Naive thymus-derived CD8-positive, alpha-beta T cell (primary cell): ENCODE results near the gene NELL1. TPM values are rescaled to one million over a fixed set of nuclear protein-coding genes. Genes with fewer than 3 reads are reported as not detected.

ENCODE experiments used
- ATAC-seq, 2 donors: fragments of 150-1000 bp; cut with Tn5 transposase in 1 of 2; sonication (Bioruptor Pico), chemical (Tn5 transposase) in 1 of 2; 1 replicate in 1 of 2; 2 replicates in 1 of 2; pipeline ENCODE4 v1.10.0; 2021; ENCODE audit warnings: mild to moderate bottlenecking in 2 of 2, moderate library complexity in 2 of 2
- POLR2A ChIA-PET: fragments of 350-600 bp; sonication (Branson Sonifier 250); formaldehyde crosslinking; loops from one replicate; lab custom pipeline; 2021; ENCODE audit warnings: antibody characterized with exemption; lab: Charles Lee
- DNase-seq, 10 donors: peaks; one replicate each; pipeline versions ENCODE4 v3.0.0 to v3.0.0-alpha.2; 2020 to 2022
- H3K27ac Mint-ChIP-seq, 10 donors: one replicate each; pipeline ENCODE4 v1.8.0; 2020 to 2022; ENCODE audit warnings: mild to moderate bottlenecking in 10 of 10, mixed read lengths in 10 of 10, moderate library complexity in 4 of 10, inconsistent platforms in 1 of 10
- H3K27me3 Mint-ChIP-seq, 5 donors: one replicate each; pipeline ENCODE4 v1.8.0; 2021 to 2022; ENCODE audit warnings: mixed read lengths in 5 of 5
- H3K36me3 Mint-ChIP-seq, 3 donors: one replicate each; pipeline ENCODE4 v1.8.0; 2020 to 2022; ENCODE audit warnings: mixed read lengths in 3 of 3, mild to moderate bottlenecking in 2 of 3, inconsistent platforms in 1 of 3
- H3K4me1 Mint-ChIP-seq, 4 donors: one replicate each; pipeline ENCODE4 v1.8.0; 2021 to 2022; ENCODE audit warnings: mixed read lengths in 4 of 4
- H3K4me3 Mint-ChIP-seq, 10 donors: one replicate each; pipeline ENCODE4 v1.8.0; 2020 to 2022; ENCODE audit warnings: mild to moderate bottlenecking in 10 of 10, mixed read lengths in 10 of 10, moderate library complexity in 6 of 10, inconsistent platforms in 1 of 10
- H3K9me3 Mint-ChIP-seq, 9 donors: one replicate each; pipeline ENCODE4 v1.8.0; 2020 to 2022; ENCODE audit warnings: mixed read lengths in 9 of 9, mild to moderate bottlenecking in 3 of 9, inconsistent platforms in 1 of 9, moderate library complexity in 1 of 9
- polyA plus RNA-seq, 3 donors: library from polyadenylated mRNA; unstranded; fragments of 300-500 nt; fragmentation: Illumina TruSeq; gene quantifications; one replicate each; pipeline ENCODE4 v1.2.3, GENCODE V29; 2021
- total RNA-seq, 8 experiments: library from RNA in 2 of 8; stranded (reverse) in 2 of 8; gene quantifications; one replicate each; pipeline ENCODE4 v1.2.3 and lab custom pipeline; 2021 to 2026

Gene NELL1
- total and polyA plus RNA-seq, 5 experiments from 2014 or later = not detected

DNA sequence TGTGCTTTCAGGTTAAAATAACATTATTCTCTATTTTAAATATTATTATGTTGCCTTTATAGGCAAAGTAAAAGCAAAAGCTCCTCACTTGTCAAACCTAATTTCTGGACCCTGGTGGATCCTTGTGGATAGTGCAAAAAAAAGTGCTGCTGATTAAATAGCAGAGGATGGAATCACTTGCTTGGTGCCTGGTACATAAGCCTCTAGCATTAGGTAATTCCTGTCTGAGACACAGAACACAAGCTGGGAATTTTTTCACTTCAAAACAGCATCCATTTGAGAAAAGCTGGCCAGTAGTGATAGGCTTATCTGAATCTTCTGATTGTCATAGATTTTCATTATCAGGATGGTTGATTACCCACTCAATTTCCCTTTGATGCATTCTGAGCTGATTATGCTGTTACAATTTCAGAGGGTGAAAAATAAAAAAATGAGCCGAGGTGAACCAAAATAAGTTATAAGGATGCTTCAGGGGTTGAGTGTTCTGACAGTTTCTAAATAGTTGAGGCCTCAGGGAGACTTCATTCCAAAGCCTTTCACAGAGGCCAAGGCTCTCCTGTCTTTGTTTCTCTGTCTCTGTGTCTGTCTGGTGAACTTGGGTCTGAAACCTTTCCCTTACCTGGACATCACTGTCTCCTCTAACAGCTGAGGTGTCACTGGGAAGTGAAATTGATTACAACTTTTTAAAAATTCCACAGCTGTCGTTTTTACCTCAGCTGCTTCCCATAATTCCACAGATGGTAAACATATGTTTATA lies 242.9 kb downstream of the NELL1 start:
- Mint-ChIP-seq H3K36me3 (no peaks in the 10 kb centered on the region), H3K4me1 (no peaks in the 10 kb centered on the region), H3K4me3 (no peak overlapping the region), H3K27ac (no peak overlapping the region), H3K27me3 (peaks cover 0 to 3% (median 0%) of the 10 kb centered on the region in 5 donors), H3K9me3 (peaks cover 0 to 8% (median 0%) of the 10 kb centered on the region in 9 donors)
- ATAC-seq (no peak), DNase-seq (no peak)
- POLR2A ChIA-PET = no interaction called here

DNA sequence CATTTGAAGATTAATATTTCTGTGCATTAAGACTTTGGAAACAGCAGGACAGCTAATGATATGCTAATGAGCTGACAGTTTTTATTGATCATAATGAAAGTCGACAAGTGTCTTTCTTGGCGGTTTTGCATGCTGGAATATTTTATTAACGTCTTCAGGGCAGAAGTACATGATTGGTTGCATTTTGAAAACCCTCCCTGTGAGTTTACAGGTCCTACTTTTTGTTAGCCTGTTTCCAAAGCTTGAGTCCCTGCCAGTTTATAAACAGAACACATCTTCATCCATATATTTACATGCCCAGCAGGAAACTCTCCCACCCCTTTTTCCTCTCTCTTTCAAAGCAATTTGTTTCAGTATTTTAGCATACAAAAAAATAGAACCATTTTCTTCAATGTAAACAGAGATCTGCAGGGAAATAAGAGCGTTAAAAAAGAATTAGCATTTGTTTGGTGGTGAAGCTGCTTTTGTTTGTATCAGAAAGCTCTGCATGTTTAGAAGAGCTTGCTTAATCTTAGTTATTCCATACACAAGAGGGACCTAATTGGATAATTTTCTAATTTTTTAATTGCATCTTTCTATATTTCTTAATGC lies 243.6 kb downstream of the NELL1 start:
- H3K9me3 Mint-ChIP-seq = peaks cover 0 to 4% (median 0%) of the 10 kb centered on the region in 9 donors
- H3K4me3 Mint-ChIP-seq = no peak overlapping the region
- H3K27me3 Mint-ChIP-seq = peaks cover 0 to 3% (median 0%) of the 10 kb centered on the region in 5 donors
- DNase-seq = no peak
- POLR2A ChIA-PET = no interaction called here
- H3K36me3 Mint-ChIP-seq = no peaks in the 10 kb centered on the region
- ATAC-seq = no peak
- no peak overlapping the region for H3K27ac Mint-ChIP-seq
- no peaks in the 10 kb centered on the region for H3K4me1 Mint-ChIP-seq

GRCh38 chr11:20917306-20917705 lies 247.9 kb downstream of the NELL1 start:
- POLR2A ChIA-PET = no interaction called here
- Mint-ChIP-seq H3K4me3 (no peak overlapping the region), H3K4me1 (no peaks in the 10 kb centered on the region), H3K27ac (no peak overlapping the region), H3K27me3 (peaks cover 0 to 3% (median 0%) of the 10 kb centered on the region in 5 donors), H3K9me3 (peaks cover 0 to 12% (median 2%) of the 10 kb centered on the region in 9 donors), H3K36me3 (no peaks in the 10 kb centered on the region)
- DNase-seq (no peak), ATAC-seq (no peak)

DNA sequence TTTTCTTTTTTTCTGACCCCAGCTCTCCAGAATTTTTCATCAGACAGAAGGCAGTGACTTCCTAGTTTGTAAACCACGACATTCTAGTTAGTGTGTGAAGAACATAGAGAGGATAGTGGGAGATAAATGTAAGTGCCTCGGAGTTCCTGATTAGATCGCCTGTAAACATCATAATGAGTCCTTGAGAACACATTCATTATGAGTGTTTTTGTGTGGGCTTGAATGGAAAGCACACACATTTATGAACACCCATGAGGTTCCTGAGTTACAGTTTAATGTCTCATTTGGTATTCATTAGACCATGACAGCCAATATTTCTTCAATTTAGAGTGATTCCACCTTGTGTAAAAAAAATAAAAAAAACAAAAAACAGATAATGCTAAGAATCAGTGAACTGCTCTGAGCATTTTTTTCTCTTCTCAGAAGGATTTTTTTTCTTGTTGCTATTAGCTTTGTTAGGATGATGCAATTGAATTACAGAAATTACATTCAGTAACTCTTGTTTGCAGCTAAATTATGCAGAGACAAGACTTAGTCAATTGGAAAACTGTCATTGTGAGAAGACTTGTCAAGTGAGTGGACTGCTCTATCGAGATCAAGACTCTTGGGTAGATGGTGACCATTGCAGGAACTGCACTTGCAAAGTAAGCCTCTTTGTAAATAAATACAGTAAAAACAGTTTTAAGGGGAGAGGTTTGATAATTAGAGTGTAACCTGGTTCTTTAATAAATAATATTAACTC lies 257.6 kb downstream of the NELL1 start:
- ATAC-seq (no peak), DNase-seq (no peak)
- Mint-ChIP-seq H3K4me3 (no peak overlapping the region), H3K36me3 (no peaks in the 10 kb centered on the region), H3K9me3 (peaks cover 0 to 18% (median 2%) of the 10 kb centered on the region in 9 donors), H3K27ac (no peak overlapping the region), H3K4me1 (no peaks in the 10 kb centered on the region), H3K27me3 (no peaks in the 10 kb centered on the region)
- POLR2A ChIA-PET = no interaction called here

DNA sequence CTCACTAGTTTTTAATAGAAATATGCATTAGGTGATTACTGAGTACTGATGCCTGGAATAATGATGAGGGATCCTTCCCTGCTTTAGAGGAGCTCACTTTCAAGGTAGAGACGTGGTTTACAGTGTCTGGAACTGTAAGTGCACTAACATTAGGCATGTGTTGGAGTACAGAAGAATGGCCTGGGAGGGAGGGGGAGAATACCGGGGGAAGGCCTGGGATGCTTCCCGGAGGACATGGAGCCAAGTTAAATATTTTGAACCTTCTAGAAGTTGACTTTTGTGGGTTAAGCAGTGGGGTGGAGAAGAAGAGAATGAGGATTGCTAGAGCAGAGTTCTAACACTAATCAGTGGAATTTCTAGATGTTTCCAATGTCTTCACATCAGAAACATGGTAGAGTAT lies 261.6 kb downstream of the NELL1 start:
- POLR2A ChIA-PET = no interaction called here
- no peaks in the 10 kb centered on the region for H3K36me3 Mint-ChIP-seq
- DNase-seq (no peak), ATAC-seq (no peak)
- H3K4me1 Mint-ChIP-seq = no peaks in the 10 kb centered on the region
- H3K27ac Mint-ChIP-seq = no peak overlapping the region
- H3K9me3 Mint-ChIP-seq = peaks cover 0 to 28% (median 2%) of the 10 kb centered on the region in 9 donors
- no peak overlapping the region for H3K4me3 Mint-ChIP-seq
- peaks cover 0 to 5% (median 0%) of the 10 kb centered on the region in 5 donors for H3K27me3 Mint-ChIP-seq

DNA sequence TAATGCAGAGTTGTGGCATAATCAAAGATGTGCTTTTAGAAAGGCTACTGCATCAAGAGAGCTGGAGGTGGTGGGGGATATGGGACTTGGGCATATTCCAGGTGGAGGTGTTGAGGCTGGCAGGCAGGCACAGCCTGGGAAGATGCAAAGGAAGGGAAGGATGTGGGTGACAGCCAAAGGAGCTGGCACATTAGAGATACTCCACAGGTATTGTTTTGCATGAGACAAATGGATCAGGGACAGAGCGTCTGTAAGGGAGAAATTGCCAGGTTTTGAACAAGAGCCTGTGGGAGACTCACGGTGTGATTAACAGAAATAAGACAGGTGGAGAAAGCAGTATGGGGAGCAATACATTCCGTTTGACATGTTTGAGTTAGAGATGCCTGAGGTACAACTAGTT lies 263.7 kb downstream of the NELL1 start:
- DNase-seq (no peak), ATAC-seq (no peak)
- H3K4me1 Mint-ChIP-seq = no peaks in the 10 kb centered on the region
- H3K27me3 Mint-ChIP-seq = peaks cover 0 to 8% (median 0%) of the 10 kb centered on the region in 5 donors
- no peak overlapping the region for H3K4me3 Mint-ChIP-seq
- no peaks in the 10 kb centered on the region for H3K36me3 Mint-ChIP-seq
- POLR2A ChIA-PET = no interaction called here
- no peak overlapping the region for H3K27ac Mint-ChIP-seq
- H3K9me3 Mint-ChIP-seq = peaks cover 0 to 17% (median 0%) of the 10 kb centered on the region in 9 donors

GRCh38 chr11:20933958-20934357 lies 264.6 kb downstream of the NELL1 start:
- DNase-seq = no peak
- Mint-ChIP-seq H3K27me3 (peaks cover 0 to 10% (median 0%) of the 10 kb centered on the region in 5 donors), H3K4me1 (no peaks in the 10 kb centered on the region), H3K36me3 (no peaks in the 10 kb centered on the region), H3K9me3 (peaks cover 0 to 22% (median 0%) of the 10 kb centered on the region in 9 donors), H3K4me3 (no peak overlapping the region), H3K27ac (no peak overlapping the region)
- no peak for ATAC-seq
- POLR2A ChIA-PET = no interaction called here

GRCh38 chr11:20934516-20934915 lies 265.1 kb downstream of the NELL1 start:
- H3K36me3 Mint-ChIP-seq = no peaks in the 10 kb centered on the region
- no peak overlapping the region for H3K4me3 Mint-ChIP-seq
- POLR2A ChIA-PET = no interaction called here
- H3K9me3 Mint-ChIP-seq = peaks cover 0 to 27% (median 0%) of the 10 kb centered on the region in 9 donors
- no peaks in the 10 kb centered on the region for H3K4me1 Mint-ChIP-seq
- no peak overlapping the region for H3K27ac Mint-ChIP-seq
- DNase-seq (no peak), ATAC-seq (no peak)
- peaks cover 0 to 14% (median 2%) of the 10 kb centered on the region in 5 donors for H3K27me3 Mint-ChIP-seq

DNA sequence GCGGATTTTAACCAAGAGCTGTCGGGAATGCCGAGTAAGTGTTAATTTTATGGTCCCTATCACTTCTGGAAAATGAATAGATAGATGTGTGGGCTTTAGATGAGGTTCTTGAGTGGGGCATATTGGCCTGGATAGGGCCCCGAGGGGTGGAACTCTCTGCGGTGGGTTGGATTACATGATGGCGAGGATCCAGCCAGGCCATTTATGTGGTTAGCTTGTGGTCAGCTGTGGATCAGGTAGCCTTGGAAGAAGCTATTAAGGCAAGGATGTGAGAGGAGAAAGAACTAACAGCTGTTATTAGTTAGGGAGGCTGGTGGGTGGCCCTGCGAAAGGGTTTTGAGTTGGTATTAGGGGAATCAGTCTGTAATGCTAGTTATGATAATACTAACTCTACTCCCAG lies 268.4 kb downstream of the NELL1 start:
- Mint-ChIP-seq H3K9me3 (peaks cover 0 to 22% (median 4%) of the 10 kb centered on the region in 9 donors), H3K4me3 (no peak overlapping the region), H3K36me3 (no peaks in the 10 kb centered on the region), H3K4me1 (no peaks in the 10 kb centered on the region), H3K27me3 (peaks cover 0 to 16% (median 3%) of the 10 kb centered on the region in 5 donors), H3K27ac (no peak overlapping the region)
- DNase-seq (no peak), ATAC-seq (no peak)
- POLR2A ChIA-PET = no interaction called here

- Mint-ChIP-seq H3K36me3 (no peaks in the 10 kb centered on the region), H3K4me3 (no peak overlapping the region), H3K4me1 (no peaks in the 10 kb centered on the region), H3K27ac (no peak overlapping the region), H3K9me3 (peaks cover 0 to 6% (median 0%) of the 10 kb centered on the region in 9 donors), H3K27me3 (peaks cover 0 to 8% (median 0%) of the 10 kb centered on the region in 5 donors)
- ATAC-seq (no peak), DNase-seq (no peak)
- POLR2A ChIA-PET = no interaction called here
These were observed 280.2 kb downstream of the NELL1 start for GRCh38 chr11:20949585-20949984.

GRCh38 chr11:20962581-20962980 lies 293.2 kb downstream of the NELL1 start:
- Mint-ChIP-seq H3K4me1 (no peaks in the 10 kb centered on the region), H3K36me3 (no peaks in the 10 kb centered on the region), H3K27me3 (peaks cover 0 to 2% (median 0%) of the 10 kb centered on the region in 5 donors), H3K27ac (no peak overlapping the region), H3K9me3 (peaks cover 0 to 12% (median 1%) of the 10 kb centered on the region in 9 donors), H3K4me3 (no peak overlapping the region)
- POLR2A ChIA-PET = no interaction called here
- no peak for DNase-seq
- ATAC-seq = no peak

DNA sequence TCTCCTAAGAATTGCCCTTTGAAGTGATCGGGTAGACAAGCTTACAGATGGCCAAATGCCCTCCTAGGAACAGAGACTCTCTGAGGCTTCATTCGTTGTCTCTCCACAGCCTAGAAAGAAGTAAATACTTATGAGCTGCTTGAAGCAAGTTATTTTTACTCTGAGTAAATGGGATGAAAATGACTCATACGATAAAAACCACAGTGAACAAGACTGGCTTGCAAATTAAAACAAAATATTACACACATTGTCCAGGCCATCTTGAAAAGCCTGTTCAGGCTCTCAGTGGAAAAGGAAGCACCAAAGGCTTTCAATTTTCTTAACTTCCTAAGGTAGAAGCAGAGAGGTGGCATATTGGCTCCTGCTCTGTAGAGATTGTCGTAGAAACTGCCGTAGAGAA lies 294.2 kb downstream of the NELL1 start:
- peaks cover 0 to 2% (median 0%) of the 10 kb centered on the region in 5 donors for H3K27me3 Mint-ChIP-seq
- no peaks in the 10 kb centered on the region for H3K4me1 Mint-ChIP-seq
- peaks cover 0 to 12% (median 0%) of the 10 kb centered on the region in 9 donors for H3K9me3 Mint-ChIP-seq
- DNase-seq (no peak), ATAC-seq (no peak)
- POLR2A ChIA-PET = no interaction called here
- H3K27ac Mint-ChIP-seq = no peak overlapping the region
- no peaks in the 10 kb centered on the region for H3K36me3 Mint-ChIP-seq
- no peak overlapping the region for H3K4me3 Mint-ChIP-seq

GRCh38 chr11:20964985-20965384 lies 295.6 kb downstream of the NELL1 start:
- Mint-ChIP-seq H3K9me3 (peaks cover 0 to 12% (median 0%) of the 10 kb centered on the region in 9 donors), H3K27me3 (peaks cover 0 to 2% (median 0%) of the 10 kb centered on the region in 5 donors), H3K4me1 (no peaks in the 10 kb centered on the region), H3K4me3 (no peak overlapping the region), H3K36me3 (no peaks in the 10 kb centered on the region), H3K27ac (no peak overlapping the region)
- POLR2A ChIA-PET = no interaction called here
- no peak for ATAC-seq
- no peak for DNase-seq
